GM10847 (cell line): ENCODE measurements around the gene TUBB2B.

ENCODE experiments used
- POLR2A ChIP-seq: IDR thresholded peaks from 2 replicates; pipeline ENCODE4 v1.6.1; 2011; ENCODE audit not compliant: insufficient read length; ENCODE audit errors: extremely low read depth

TUBB2B gene

GRCh38 chr6:3260772-3261517 is 33.5 kb upstream of the TUBB2B start:
- TF ChIP-seq POLR2A = no peak

- TF ChIP-seq POLR2A = no peak
Observed at GRCh38 chr6:3260296-3260695, 32.8 kb upstream of the TUBB2B start.

- no peak for TF ChIP-seq POLR2A
Observed at GRCh38 chr6:3259491-3259958, 32.1 kb upstream of the TUBB2B start.

GRCh38 chr6:3258720-3259490 is 31.5 kb upstream of the TUBB2B start, which contains the start of gene PSMG4:
Gene PSMG4 (plus strand): TSS chr6:3258947. CDS start chr6:3259023, 76 bp downstream.
- TF ChIP-seq POLR2A = peak; percentile 58

GRCh38 chr6:3258201-3258600 is 30.7 kb upstream of the TUBB2B start:
- TF ChIP-seq POLR2A = no peak

GRCh38 chr6:3253597-3253961 is 26.1 kb upstream of the TUBB2B start:
- TF ChIP-seq POLR2A = no peak

- TF ChIP-seq POLR2A = no peak
Observed at GRCh38 chr6:3252861-3253596, 25.6 kb upstream of the TUBB2B start.

GRCh38 chr6:3252369-3252768 is 24.9 kb upstream of the TUBB2B start:
- TF ChIP-seq POLR2A = no peak

GRCh38 chr6:3251462-3252314 is 24.2 kb upstream of the TUBB2B start:
- no peak for TF ChIP-seq POLR2A

GRCh38 chr6:3250231-3250675 is 22.8 kb upstream of the TUBB2B start:
- TF ChIP-seq POLR2A = no peak

GRCh38 chr6:3249821-3250220 is 22.4 kb upstream of the TUBB2B start:
- no peak for TF ChIP-seq POLR2A

- no peak for TF ChIP-seq POLR2A
Observed at GRCh38 chr6:3247255-3248146, 20.0 kb upstream of the TUBB2B start.

GRCh38 chr6:3245216-3245615 is 17.8 kb upstream of the TUBB2B start:
- no peak for TF ChIP-seq POLR2A
